Heart left ventricle (tissue), 13 donors: ENCODE measurements around the gene DNAJB2.

Experiments
- CTCF ChIP-seq, 12 donors: fragments of 200-600 bp; sonication (generic) in 4 of 12; IDR thresholded peaks; one replicate each; pipeline versions ENCODE4 v1.5.0 to v1.8.0; 2018 to 2022; ENCODE audit warnings: antibody characterized with exemption in 12 of 12, mild to moderate bottlenecking in 5 of 12
- POLR2A ChIP-seq, 2 donors: fragments of 450-650 bp; IDR thresholded peaks; one replicate each; pipeline ENCODE4 v1.6.1; 2017; ENCODE audit warnings: antibody characterized with exemption in 2 of 2, mild to moderate bottlenecking in 2 of 2, moderate library complexity in 2 of 2
- donor health status: ischemic (EF 13 %, LVEDD 7.1; RV severe dilation, severe dysfunction).
- donor health status: DM: no; HTN: yes; CAD: no.
- donor health status: DM: no; HTN: no; CAD: no.
- donor health status: ischemic (EF 25% LVEDD 6.9; RV normal size, moderate dysfunction).
- donor health status: ischemic (EF 25% LVEDD 5.7; RV mildly dilated, moderate dysfunction).
- donor health status: ischemic (EF 35%, LVEDD 5.7; RV mildly dilated, moderate dysfunction).
- donor health status: nonischemic (EF 11% LVEDD 7.7; RV severe dilation, severe dysfunction).
- donor health status: DM: yes; HTN: yes; CAD: no.
- donor health status: PGD.
- donor health status: ischemic (EF 29% LVEDD 5.4; RV normal size, mild dysfunction).
- donor health status: nonischemic (EF 23%, LVEDD 6.1; RV moderate dilation, normal function).

GRCh38 chr2:219266232-219266631 is 12.9 kb upstream of the DNAJB2 start:
- no peak for TF ChIP-seq CTCF (IDR thresholded peaks at IDR 0.05)
- TF ChIP-seq POLR2A (IDR thresholded peaks at IDR 0.05), result no peak
